Urothelium cell line (cell line): Measurements from ENCODE around the gene ENHO.

Experiments
- DNase-seq: peaks from one replicate; pipeline ENCODE4 v3.0.0; 2011; ENCODE audit warnings: low spot score, mixed read lengths
- FAIRE-seq: peaks from 2 replicates; lab custom pipeline; 2011; peaks lifted over from hg19 to GRCh38; lab: Jason Lieb, UNC

ENHO gene

GRCh38 chr9:34522971-34523797 lies at the start of gene ENHO:
Gene ENHO (minus strand): TSS chr9:34522990. CDS start chr9:34521695, 1,295 bp downstream.
- FAIRE-seq = peak; percentile 81
- peak; percentile 97 for DNase-seq

GRCh38 chr9:34572092-34572491 lies 49.3 kb upstream of the ENHO start:
- FAIRE-seq = no peak
- DNase-seq = no peak

- FAIRE-seq = no peak
- DNase-seq = no peak
These were observed 48.7 kb upstream of the ENHO start for GRCh38 chr9:34571481-34571810.

- DNase-seq (no peak), FAIRE-seq (no peak)
These were observed 48.2 kb upstream of the ENHO start for GRCh38 chr9:34570809-34571480.

- no peak for FAIRE-seq
- DNase-seq = no peak
These were observed 47.6 kb upstream of the ENHO start for GRCh38 chr9:34570376-34570775.

GRCh38 chr9:34568774-34569173 lies 46.0 kb upstream of the ENHO start:
- DNase-seq (no peak), FAIRE-seq (no peak)

GRCh38 chr9:34568133-34568532 lies 45.3 kb upstream of the ENHO start:
- DNase-seq (no peak), FAIRE-seq (no peak)

- FAIRE-seq (no peak), DNase-seq (no peak)
These were observed 44.2 kb upstream of the ENHO start for GRCh38 chr9:34566972-34567371.

GRCh38 chr9:34566322-34566721 lies 43.5 kb upstream of the ENHO start:
- DNase-seq (no peak), FAIRE-seq (no peak)

GRCh38 chr9:34565856-34566255 lies 43.1 kb upstream of the ENHO start:
- DNase-seq = no peak
- no peak for FAIRE-seq

GRCh38 chr9:34564617-34565016 lies 41.8 kb upstream of the ENHO start:
- FAIRE-seq (no peak), DNase-seq (no peak)

- FAIRE-seq (no peak), DNase-seq (no peak)
These were observed 40.5 kb upstream of the ENHO start for GRCh38 chr9:34563262-34563661.

GRCh38 chr9:34562135-34562745 lies 39.5 kb upstream of the ENHO start:
- no peak for DNase-seq
- no peak for FAIRE-seq

- DNase-seq = no peak
- FAIRE-seq = no peak
These were observed 37.9 kb upstream of the ENHO start for GRCh38 chr9:34560599-34561214.

- peak; percentile 65 for DNase-seq
- FAIRE-seq = peak; percentile 96
These were observed 37.0 kb upstream of the ENHO start for GRCh38 chr9:34559624-34560455.

GRCh38 chr9:34558919-34559623 lies 36.3 kb upstream of the ENHO start:
- DNase-seq = no peak
- FAIRE-seq = peak; percentile 30

- peak; percentile 30 for FAIRE-seq
These were observed 35.6 kb upstream of the ENHO start for GRCh38 chr9:34558364-34558763.

GRCh38 chr9:34557426-34558321 lies 34.9 kb upstream of the ENHO start:
- peak; percentile 68 for FAIRE-seq
- no peak for DNase-seq

More at GRCh38 chr9:34558364-34558763, 35.6 kb upstream of the ENHO start:
- no peak for DNase-seq

GRCh38 chr9:34556949-34557348 lies 34.2 kb upstream of the ENHO start:
- no peak for FAIRE-seq
- DNase-seq = no peak
